Parathyroid adenoma (tissue), 2 donors: ENCODE data around the gene KLHL36.

Experiments used
- H2AFZ ChIP-seq: fragments of 300-600 bp; sonication (generic); one replicate; pipeline ENCODE4 v1.7.0; 2017; ENCODE audit warnings: antibody characterized with exemption, mild to moderate bottlenecking
- H3K27ac ChIP-seq: fragments of 300-600 bp; sonication (generic); one replicate; pipeline ENCODE4 v1.7.0; 2017
- H3K27me3 ChIP-seq: fragments of 300-600 bp; sonication (generic); one replicate; pipeline ENCODE4 v1.7.0; 2017; ENCODE audit warnings: low read length; ENCODE audit not compliant: control insufficient read depth, insufficient read depth
- H3K36me3 ChIP-seq: fragments of 300-600 bp; sonication (generic); one replicate; pipeline ENCODE4 v1.7.0; 2017; ENCODE audit warnings: low read length; ENCODE audit not compliant: control insufficient read depth, insufficient read depth
- H3K4me1 ChIP-seq: fragments of 300-600 bp; sonication (generic); one replicate; pipeline ENCODE4 v1.7.0; 2017; ENCODE audit warnings: control low read depth
- H3K4me2 ChIP-seq: fragments of 300-600 bp; sonication (generic); one replicate; pipeline ENCODE4 v1.7.0; 2017; ENCODE audit warnings: low read length
- H3K4me3 ChIP-seq: fragments of 300-600 bp; sonication (generic); one replicate; pipeline ENCODE4 v1.7.0; 2017; ENCODE audit warnings: low read depth, low read length
- H3K79me2 ChIP-seq: fragments of 300-600 bp; sonication (generic); one replicate; pipeline ENCODE4 v1.7.0; 2017; ENCODE audit warnings: control low read depth
- H3K9ac ChIP-seq: fragments of 300-600 bp; sonication (generic); one replicate; pipeline ENCODE4 v1.7.0; 2017; ENCODE audit warnings: mild to moderate bottlenecking
- H3K9me3 ChIP-seq: fragments of 300-600 bp; sonication (generic); one replicate; pipeline ENCODE4 v1.7.0; 2017; ENCODE audit warnings: low read length; ENCODE audit not compliant: control insufficient read depth
- CTCF ChIP-seq: fragments of 300-600 bp; sonication (generic); IDR thresholded peaks from one replicate; pipeline ENCODE4 v1.7.0; 2017; ENCODE audit warnings: antibody characterized with exemption, mild to moderate bottlenecking
- donor health status: primary hyperparathyroidism.

KLHL36 gene

GRCh38 chr16:84694980-84695379, 46.7 kb downstream of the KLHL36 start:
- H3K9me3 ChIP-seq: no peaks in the 10 kb centered on the region
- peaks cover 4% of the 10 kb centered on the region for H3K4me1 ChIP-seq
- no peak overlapping the region for H2AFZ ChIP-seq
- no peak overlapping the region for H3K4me3 ChIP-seq
- H3K27me3 ChIP-seq: no peaks in the 10 kb centered on the region
- TF ChIP-seq CTCF: no peak
- H3K36me3 ChIP-seq: no peaks in the 10 kb centered on the region
- H3K4me2 ChIP-seq: no peak overlapping the region
- H3K79me2 ChIP-seq: no peaks in the 10 kb centered on the region
- H3K27ac ChIP-seq: no peak overlapping the region
- no peak overlapping the region for H3K9ac ChIP-seq

- H3K79me2 ChIP-seq: peaks cover 27% of the 10 kb centered on the region
- no peaks in the 10 kb centered on the region for H3K36me3 ChIP-seq
- no peak overlapping the region for H3K27ac ChIP-seq
- H3K4me3 ChIP-seq: peak overlapping the region; percentile 71
- peak overlapping the region; percentile 88 for H2AFZ ChIP-seq
- H3K9ac ChIP-seq: no peak overlapping the region
- peak overlapping the region; percentile 70 for H3K4me2 ChIP-seq
- H3K27me3 ChIP-seq: no peaks in the 10 kb centered on the region
- H3K4me1 ChIP-seq: peaks cover under 1% of the 10 kb centered on the region
- TF ChIP-seq CTCF: no peak
- no peaks in the 10 kb centered on the region for H3K9me3 ChIP-seq
These were observed 50.9 kb downstream of the KLHL36 start for GRCh38 chr16:84699147-84699711.

GRCh38 chr16:84699712-84700445, 51.6 kb downstream of the KLHL36 start, which contains the start of gene USP10:
Gene USP10 (plus strand): TSS chr16:84700000. CDS start chr16:84700091, 91 bp downstream.
- no peaks in the 10 kb centered on the region for H3K36me3 ChIP-seq
- peak within 1 kb of the TSS; percentile 42 for H3K27ac ChIP-seq
- no peaks in the 10 kb centered on the region for H3K9me3 ChIP-seq
- H3K79me2 ChIP-seq: peaks cover 33% of the 10 kb centered on the region
- peaks cover 6% of the 10 kb centered on the region for H3K4me1 ChIP-seq
- peak within 1 kb of the TSS; percentile 71 for H3K4me2 ChIP-seq
- no peaks in the 10 kb centered on the region for H3K27me3 ChIP-seq
- peak within 1 kb of the TSS; percentile 39 for H3K9ac ChIP-seq
- TF ChIP-seq CTCF: no peak
- H3K4me3 ChIP-seq: peak within 1 kb of the TSS; percentile 71
- H2AFZ ChIP-seq: peak within 1 kb of the TSS; percentile 88

- peak overlapping the region; percentile 71 for H3K4me2 ChIP-seq
- peak overlapping the region; percentile 39 for H3K9ac ChIP-seq
- H3K27me3 ChIP-seq: no peaks in the 10 kb centered on the region
- no peaks in the 10 kb centered on the region for H3K36me3 ChIP-seq
- H3K9me3 ChIP-seq: no peaks in the 10 kb centered on the region
- H3K27ac ChIP-seq: peak overlapping the region; percentile 42
- peak overlapping the region; percentile 71 for H3K4me3 ChIP-seq
- peaks cover 39% of the 10 kb centered on the region for H3K79me2 ChIP-seq
- H2AFZ ChIP-seq: peak overlapping the region; percentile 67
- peaks cover 6% of the 10 kb centered on the region for H3K4me1 ChIP-seq
- TF ChIP-seq CTCF: no peak
These were observed 52.4 kb downstream of the KLHL36 start for GRCh38 chr16:84700446-84701300.
